Ovary (tissue), 9 donors: Measurements from ENCODE around the gene HMSD. TPM values are rescaled to one million over a fixed set of nuclear protein-coding genes. Genes with fewer than 3 reads are reported as not detected.

Source experiments
- DNase-seq, 5 donors: peaks; one replicate each; pipeline ENCODE4 v3.0.0-alpha.2; 2019 to 2020
- H3K27ac ChIP-seq, 2 donors: fragments of 200-600 bp; one replicate each; pipeline versions ENCODE4 v1.5.1 to v1.8.0; 2019 to 2022
- H3K27me3 ChIP-seq: fragments of 200-600 bp; one replicate; pipeline ENCODE4 v1.8.0; 2022
- H3K36me3 ChIP-seq: fragments of 200-600 bp; sonication (generic); one replicate; pipeline ENCODE4 v1.5.1; 2019
- H3K4me1 ChIP-seq: one replicate; pipeline ENCODE4 v1.8.1; 2013; ENCODE audit warnings: mild to moderate bottlenecking, moderate library complexity; ENCODE audit not compliant: insufficient read depth
- H3K4me3 ChIP-seq: fragments of 200-600 bp; sonication (generic); one replicate; pipeline ENCODE4 v1.5.1; 2017
- H3K9me3 ChIP-seq, 2 donors: fragments of 200-600 bp in 1 of 2; sonication (generic) in 1 of 2; one replicate each; pipeline versions ENCODE4 v1.5.1 to v1.8.1; 2013 to 2019; ENCODE audit warnings: mild to moderate bottlenecking in 1 of 2, moderate library complexity in 1 of 2
- EP300 ChIP-seq: sonication (generic); formaldehyde crosslinking; IDR thresholded peaks from one replicate; pipeline ENCODE4 v1.6.1; 2017; ENCODE audit warnings: antibody characterized with exemption
- POLR2A ChIP-seq: fragments of 450-650 bp; IDR thresholded peaks from one replicate; pipeline ENCODE4 v1.6.1; 2017; ENCODE audit warnings: antibody characterized with exemption, mild to moderate bottlenecking, moderate library complexity
- WGBS, 3 donors: extraction: QIAGEN DNeasy Blood & Tissue Kit in 1 of 3; methylation state at CpG; one replicate each; pipeline versions ENCODE4 v1.1.5 to v1.1.7; 2013 to 2017; 5-methylcytosine and 5-hydroxymethylcytosine counted together
- intact Hi-C, 4 donors: fragments of 100-400 bp; cut with DNase I; formaldehyde crosslinking; loops; one replicate each; pipeline versions ENCODE4 v1.11.0 to v1.15.1; 2022 to 2023
- polyA plus RNA-seq, 2 donors: library from polyadenylated mRNA; stranded (reverse); fragments of 200-250 nt in 1 of 2; fragments of 350-450 nt in 1 of 2; fragmentation: Illumina TruSeq in 1 of 2; extraction: RNeasy Lipid Tissue Mini Kit (QIAGEN cat#74804) in 1 of 2; gene quantifications; one replicate each; pipeline ENCODE4 v1.2.3, GENCODE V29; 2013 to 2014
- total RNA-seq, 7 donors: library from RNA; depleted of rRNA in 2 of 7; stranded (reverse); fragments of >200 nt in 2 of 7; fragmentation: NEBNext Ultra II Directional in 3 of 7; extraction: Animal tissue kit (Norgen Biotek cat#: 25700) in 3 of 7; gene quantifications; one replicate each; pipeline versions ENCODE4 v1.1.0 to v1.2.4, GENCODE V29; 2016 to 2023
- TF ChIP-seq, protein P1 (sequence below), 3 donors: fragments of 450-650 bp in 2 of 3; fragments of 200-600 bp in 1 of 3; IDR thresholded peaks; one replicate each; pipeline versions ENCODE4 v1.5.1 to v1.8.0; 2016 to 2022; ENCODE audit warnings: antibody characterized with exemption in 3 of 3, mild to moderate bottlenecking in 1 of 3
- donor health status: DM: no; HTN: no; CAD: no; lungs with moderate emphysema.
- donor health status: DM: no; HTN: no; CAD: no.
- donor health status: Bipolar disorder and iron deficiency.
- donor health status: DM: yes; HTN: yes; CAD: no.
- donor health status: DM: no; HTN: no; CAD: no.
- donor health status: DM: yes; HTN: yes; CAD: no.

The HMSD gene
- total and polyA plus RNA-seq, 9 donors, result 0.02 to 2.0 (median 0.08) TPM; not detected in 6

- intact Hi-C loops, result no loop called here
- 78 to 84% (median 80%) methylated on average over 3 of the region's 3 CpGs for WGBS, 3 donors
- H3K36me3 ChIP-seq, result no peaks in the 10 kb centered on the region
- TF ChIP-seq POLR2A (no peak), EP300 (no peak)
- TF ChIP-seq, protein P1, sequence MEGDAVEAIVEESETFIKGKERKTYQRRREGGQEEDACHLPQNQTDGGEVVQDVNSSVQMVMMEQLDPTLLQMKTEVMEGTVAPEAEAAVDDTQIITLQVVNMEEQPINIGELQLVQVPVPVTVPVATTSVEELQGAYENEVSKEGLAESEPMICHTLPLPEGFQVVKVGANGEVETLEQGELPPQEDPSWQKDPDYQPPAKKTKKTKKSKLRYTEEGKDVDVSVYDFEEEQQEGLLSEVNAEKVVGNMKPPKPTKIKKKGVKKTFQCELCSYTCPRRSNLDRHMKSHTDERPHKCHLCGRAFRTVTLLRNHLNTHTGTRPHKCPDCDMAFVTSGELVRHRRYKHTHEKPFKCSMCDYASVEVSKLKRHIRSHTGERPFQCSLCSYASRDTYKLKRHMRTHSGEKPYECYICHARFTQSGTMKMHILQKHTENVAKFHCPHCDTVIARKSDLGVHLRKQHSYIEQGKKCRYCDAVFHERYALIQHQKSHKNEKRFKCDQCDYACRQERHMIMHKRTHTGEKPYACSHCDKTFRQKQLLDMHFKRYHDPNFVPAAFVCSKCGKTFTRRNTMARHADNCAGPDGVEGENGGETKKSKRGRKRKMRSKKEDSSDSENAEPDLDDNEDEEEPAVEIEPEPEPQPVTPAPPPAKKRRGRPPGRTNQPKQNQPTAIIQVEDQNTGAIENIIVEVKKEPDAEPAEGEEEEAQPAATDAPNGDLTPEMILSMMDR (IDR thresholded peaks at IDR 0.05), result no peak
- H3K4me3 ChIP-seq, result no peak overlapping the region
- no peak overlapping the region for H3K27ac ChIP-seq
- no peaks in the 10 kb centered on the region for H3K4me1 ChIP-seq
- no peaks in the 10 kb centered on the region for H3K9me3 ChIP-seq
- no peaks in the 10 kb centered on the region for H3K27me3 ChIP-seq
- DNase-seq, result no peak
Observed at GRCh38 chr18:64009305-64009704, 60.2 kb downstream of the HMSD start.

Other genes starting within 250 kb of the HMSD start
- gene SERPINB11, start 246.3 kb upstream of the HMSD start, total RNA-seq, result not detected
- gene SERPINB11, start 246.3 kb upstream of the HMSD start, polyA plus RNA-seq, result not detected
- under 1 TPM in 2 of 7 donors, not detected in 5; 0.12 to 0.23 TPM for gene SERPINB7, start 173.9 kb upstream of the HMSD start, total RNA-seq
- under 1 TPM; 0.06 to 0.08 TPM for gene SERPINB7, start 173.9 kb upstream of the HMSD start, polyA plus RNA-seq
- gene SERPINB2, start 61.6 kb upstream of the HMSD start, total RNA-seq, result 10 to 100 TPM in 1 of 7 donors, 1 to 10 TPM in 1, under 1 TPM in 2, not detected in 3; 0.32 to 11.4 (median 3.5) TPM
- 1 to 10 TPM; 1.1 to 1.4 TPM for gene SERPINB2, start 61.6 kb upstream of the HMSD start, polyA plus RNA-seq
- gene SERPINB10, start 41.3 kb upstream of the HMSD start, total RNA-seq, result 1 to 10 TPM in 1 of 7 donors, not detected in 6; 2.0 TPM
- gene SERPINB10, start 41.3 kb upstream of the HMSD start, polyA plus RNA-seq, result not detected
- gene SERPINB8, start 20.8 kb downstream of the HMSD start, total RNA-seq, result 10 to 100 TPM in 1 of 7 donors, 1 to 10 TPM in 6; 4.9 to 10.7 (median 6.9) TPM
- gene SERPINB8, start 20.8 kb downstream of the HMSD start, polyA plus RNA-seq, result 10 to 100 TPM in 1 of 2 donors, 1 to 10 TPM in 1; 4.4 to 10.5 TPM
- gene LINC00305, start 199.8 kb downstream of the HMSD start, total RNA-seq, result not detected
- under 1 TPM in 1 of 2 donors, not detected in 1; 0.12 TPM for gene LINC00305, start 199.8 kb downstream of the HMSD start, polyA plus RNA-seq